NCI-H146 treated with DMSO at 0.1 percent for 48 hours (cell line): ENCODE results near the gene C20orf204.
A peak's percentile ranks its signal among the peaks of the same experiment; 100 is the strongest.

Source experiments
- DNase-seq: peaks from one replicate; lab custom pipeline; 2025; ENCODE audit not compliant: unreplicated experiment; lab: John Stamatoyannopoulos, UW

The C20orf204 gene

DNA sequence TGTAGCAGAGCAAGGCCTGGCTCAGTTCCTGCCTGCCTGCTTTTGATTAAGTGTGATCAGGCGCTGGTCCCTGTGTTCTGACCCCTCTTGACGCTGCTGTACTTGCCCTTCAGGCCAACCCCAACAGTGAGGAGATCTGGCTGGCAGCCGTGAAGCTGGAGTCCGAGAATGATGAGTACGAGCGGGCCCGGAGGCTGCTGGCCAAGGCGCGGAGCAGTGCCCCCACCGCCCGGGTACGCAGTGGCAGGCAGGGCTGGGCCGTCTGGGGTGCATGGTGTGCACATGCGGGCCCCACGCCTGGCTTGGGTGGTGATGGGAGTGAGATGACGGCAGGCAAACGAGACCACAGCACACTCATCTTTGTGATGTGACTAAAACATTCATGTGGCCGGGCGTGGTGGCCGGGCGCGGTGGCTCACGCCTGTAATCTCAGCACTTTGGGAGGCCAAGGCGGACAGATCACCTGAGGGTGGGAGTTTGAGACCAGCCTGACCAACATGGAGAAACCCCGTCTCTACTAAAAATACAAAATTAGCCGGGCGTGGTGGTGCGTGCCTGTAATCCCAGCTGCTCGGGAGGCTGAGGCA, 10.1 kb upstream of the C20orf204 start:
- DNase-seq: no peak

DNA sequence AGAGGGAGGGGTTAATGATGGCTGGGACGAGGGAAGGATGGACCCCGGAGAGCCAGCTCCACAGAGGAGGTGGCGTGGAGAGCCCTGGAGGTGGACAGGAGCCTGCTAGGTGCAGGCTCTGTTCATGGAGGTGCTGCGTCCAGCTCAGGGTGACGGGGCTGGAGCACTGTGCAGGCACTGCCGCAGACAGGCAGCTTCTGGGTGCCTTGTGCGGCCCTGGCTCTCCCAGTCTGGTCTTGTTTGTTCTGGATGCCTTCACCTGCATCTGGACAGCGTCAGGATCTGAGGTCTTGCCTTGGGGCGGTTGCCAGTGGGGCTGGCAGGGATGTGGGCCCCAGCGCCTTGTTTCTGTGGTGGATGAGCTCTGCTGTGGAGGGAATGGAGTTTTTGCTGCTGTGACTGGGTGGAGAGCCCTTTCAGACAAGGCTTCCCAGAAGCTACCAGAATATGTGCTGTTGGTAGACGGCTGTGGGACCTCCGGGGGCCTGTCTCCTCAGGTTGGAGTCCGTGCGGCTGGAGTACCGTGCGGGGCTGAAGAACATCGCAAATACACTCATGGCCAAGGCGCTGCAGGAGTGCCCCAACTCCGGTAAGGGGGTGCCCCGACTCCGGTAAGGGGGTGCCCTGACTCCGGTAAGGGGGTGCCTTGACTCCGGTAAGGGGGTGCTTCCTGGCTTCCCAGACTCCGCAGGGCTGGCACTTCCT, 7.8 kb upstream of the C20orf204 start:
- no peak for DNase-seq

DNA sequence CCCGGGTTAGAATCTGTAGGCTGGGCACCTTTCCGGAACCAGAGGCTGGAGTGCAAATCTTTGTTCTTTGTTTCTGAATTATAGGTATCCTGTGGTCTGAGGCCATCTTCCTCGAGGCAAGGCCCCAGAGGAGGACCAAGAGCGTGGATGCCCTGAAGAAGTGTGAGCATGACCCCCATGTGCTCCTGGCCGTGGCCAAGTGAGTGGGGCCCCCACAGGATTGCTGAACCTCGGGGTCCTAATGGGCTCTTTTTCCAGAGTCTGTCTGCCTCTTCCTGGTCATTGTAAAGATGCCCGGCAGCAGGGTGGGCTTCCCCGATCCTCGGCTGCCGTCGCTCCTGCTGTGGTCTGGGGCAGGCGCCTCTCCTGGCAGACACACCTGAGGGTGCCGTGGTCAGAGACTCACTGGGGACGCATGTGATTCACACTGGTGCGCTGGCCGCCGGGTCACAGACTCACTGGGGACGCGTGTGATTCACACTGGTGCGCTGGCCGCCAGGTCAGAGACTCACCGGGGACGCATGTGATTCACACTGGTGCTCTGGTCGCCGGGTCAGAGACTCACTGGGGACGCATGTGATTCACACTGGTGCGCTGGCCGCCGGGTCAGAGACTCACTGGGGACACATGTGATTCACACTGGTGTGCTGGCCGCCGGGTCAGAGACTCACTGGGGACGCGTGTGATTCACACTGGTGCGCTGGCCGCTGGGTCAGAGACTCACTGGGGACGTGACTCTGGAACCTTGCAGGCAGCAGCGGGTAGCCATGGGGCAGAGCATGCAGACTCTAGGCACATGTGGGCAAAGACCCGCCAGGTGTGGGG, 6.5 kb upstream of the C20orf204 start:
- DNase-seq: no peak

DNA sequence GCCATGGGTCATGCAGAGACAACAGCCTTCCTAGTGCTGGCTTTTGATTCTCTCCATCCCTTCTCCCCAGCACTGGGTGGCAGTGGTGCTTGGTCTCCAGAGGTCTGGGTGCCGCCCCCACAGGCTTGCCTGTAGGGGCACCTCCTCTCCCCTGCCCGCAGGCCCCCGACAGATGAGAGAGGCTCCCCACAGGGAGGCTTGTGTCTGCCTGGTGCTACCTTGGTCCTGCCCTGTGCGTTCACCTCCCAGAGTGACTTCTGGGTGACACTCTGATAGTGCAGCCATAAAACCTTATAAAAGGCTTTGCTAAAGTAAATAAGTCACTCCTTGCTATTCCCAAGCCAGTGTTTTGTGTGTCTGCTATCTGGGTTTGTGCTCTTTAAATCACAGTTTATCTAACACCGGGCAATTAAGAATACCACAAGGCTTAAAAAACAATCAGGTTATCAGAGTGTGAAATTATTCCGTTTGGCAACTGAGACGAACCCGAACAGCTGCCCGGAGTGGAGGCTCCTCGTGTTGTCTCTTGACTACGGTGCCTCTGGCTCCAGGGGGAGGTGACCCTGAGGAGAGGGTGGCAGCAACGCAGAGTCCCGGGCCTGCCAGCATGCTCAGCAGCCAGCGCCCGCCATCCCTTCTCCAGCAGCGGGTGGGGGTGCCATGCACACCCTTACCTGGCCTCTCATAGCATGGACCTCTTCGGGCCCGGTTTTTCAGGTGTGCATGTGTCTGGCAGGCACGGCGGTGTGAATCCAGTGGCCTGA, 5.4 kb upstream of the C20orf204 start:
- DNase-seq: no peak

DNA sequence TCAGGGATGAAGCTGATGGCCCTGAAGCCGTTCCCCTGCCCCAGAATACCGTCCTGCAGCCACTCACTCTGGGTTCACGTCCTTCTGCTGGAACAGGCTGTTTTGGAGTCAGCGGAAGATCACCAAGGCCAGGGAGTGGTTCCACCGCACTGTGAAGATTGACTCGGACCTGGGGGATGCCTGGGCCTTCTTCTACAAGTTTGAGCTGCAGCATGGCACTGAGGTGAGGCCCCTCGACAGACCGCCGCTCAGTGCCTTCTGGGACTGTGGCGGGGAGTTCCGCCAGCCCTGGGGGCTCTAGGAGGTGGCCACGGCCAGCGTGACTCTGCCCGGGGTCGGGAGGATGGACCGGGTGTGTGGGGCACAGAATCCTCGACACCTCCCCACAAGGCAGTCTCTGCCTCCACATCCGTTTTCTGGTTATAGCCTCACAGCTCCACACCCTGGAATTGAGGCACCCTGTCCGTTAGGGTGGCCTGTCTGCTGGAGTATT, 4.1 kb upstream of the C20orf204 start:
- DNase-seq: no peak

DNA sequence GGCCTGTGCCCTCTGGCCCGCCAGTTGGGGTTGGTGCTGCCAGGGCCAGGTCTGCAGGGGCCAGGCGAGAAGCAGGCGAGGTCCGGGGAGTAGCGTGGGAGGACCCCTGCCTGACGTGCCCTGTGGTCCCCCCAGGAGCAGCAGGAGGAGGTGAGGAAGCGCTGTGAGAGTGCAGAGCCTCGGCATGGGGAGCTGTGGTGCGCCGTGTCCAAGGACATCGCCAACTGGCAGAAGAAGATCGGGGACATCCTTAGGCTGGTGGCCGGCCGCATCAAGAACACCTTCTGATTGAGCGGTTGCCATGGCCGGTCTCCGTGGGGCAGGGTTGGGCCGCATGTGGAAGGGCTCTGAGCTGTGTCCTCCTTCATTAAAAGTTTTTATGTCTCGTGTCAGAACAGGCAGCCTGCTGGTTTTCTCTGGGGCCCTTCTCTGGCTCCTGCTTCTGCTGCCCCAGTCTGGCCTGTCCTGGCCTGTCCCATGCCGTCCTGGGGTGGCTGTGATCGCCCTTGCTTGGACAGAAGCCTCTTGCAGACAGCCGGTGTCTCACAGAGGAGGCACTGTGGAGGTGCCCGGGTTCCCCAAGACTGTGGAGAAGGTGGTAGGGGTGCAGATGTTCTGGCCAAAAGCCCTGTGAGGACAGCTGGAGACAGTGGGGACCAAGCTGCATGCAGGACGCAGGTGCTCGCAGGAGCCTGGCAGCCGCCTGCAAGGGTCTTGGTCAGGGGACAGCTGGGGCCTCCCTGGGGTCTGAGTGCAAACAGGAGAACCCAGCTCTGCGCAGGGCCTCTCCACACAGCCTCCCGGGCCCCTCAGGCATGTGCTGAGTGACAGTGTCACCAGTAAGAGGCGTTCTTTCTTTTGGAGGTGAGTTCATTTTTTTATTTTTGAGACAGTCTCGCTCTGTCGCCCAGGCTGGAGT, 3.0 kb upstream of the C20orf204 start:
- no peak for DNase-seq

DNA sequence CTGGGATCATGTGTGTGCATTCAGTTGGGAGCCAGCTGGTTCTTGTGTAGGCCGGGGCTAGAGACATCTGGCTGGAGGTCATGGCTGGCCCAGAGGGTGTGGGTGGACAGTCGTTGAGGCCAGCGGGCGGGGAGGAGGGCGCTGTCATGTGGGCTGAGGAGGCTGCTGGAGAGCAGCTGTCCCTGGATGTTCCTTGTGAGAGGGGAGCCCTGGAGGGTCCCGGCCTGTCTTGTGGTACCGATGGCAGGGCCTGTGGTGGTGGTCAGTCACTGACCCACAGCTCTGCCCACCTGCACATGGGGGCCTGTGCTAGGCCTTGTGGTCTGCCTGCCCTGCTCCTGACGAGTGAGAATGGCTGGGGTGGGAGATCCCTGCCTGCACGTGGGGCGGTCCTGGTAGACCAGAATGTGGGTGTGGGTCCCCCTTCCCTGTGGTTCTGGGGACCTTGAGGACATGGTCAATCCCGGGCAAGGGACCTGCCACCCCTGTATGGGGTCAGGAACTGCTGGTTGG, 1.9 kb upstream of the C20orf204 start:
- DNase-seq: no peak

DNA sequence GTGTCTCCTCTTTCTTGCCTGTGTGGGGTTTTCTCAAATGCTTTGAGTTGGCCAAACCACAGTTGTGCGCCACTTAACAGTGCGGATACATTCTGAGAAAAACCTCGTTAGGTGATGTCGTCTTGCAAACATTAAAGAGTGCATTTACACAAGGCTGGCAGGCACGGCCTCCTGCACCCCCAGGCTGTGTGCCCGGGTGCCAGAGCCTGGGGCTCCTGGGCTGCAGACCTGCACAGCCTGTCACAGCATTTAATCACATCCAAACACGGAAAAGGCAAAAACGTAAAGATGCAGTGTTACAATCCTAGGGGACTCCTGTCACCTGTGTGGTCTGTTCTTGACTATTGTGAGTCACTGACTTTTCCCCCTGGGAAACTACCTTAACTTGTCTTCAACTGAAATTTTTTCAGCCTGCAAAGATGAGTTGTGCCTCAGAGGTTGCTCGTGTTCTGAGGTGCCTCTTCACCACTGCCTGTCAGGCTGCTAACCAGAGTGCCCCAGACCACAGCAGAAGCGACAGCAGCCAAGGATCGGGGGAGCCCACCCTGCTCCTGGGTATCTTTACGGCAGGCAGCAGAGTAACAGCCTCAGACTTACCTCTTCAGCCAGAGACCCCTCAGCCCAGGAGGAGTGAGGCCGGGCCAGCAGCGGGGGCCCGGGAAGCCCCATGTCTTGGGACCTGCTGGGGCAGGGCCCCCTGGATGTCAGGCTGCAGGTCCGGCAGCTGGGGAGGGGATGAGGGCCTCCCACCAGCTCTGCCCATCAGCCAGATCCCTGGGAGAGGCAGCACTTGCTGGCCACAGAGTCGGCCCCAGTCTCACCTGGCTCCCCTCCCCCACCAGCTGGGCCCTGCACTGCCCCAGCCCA, 683 bp upstream of the C20orf204 start:
- no peak for DNase-seq

DNA sequence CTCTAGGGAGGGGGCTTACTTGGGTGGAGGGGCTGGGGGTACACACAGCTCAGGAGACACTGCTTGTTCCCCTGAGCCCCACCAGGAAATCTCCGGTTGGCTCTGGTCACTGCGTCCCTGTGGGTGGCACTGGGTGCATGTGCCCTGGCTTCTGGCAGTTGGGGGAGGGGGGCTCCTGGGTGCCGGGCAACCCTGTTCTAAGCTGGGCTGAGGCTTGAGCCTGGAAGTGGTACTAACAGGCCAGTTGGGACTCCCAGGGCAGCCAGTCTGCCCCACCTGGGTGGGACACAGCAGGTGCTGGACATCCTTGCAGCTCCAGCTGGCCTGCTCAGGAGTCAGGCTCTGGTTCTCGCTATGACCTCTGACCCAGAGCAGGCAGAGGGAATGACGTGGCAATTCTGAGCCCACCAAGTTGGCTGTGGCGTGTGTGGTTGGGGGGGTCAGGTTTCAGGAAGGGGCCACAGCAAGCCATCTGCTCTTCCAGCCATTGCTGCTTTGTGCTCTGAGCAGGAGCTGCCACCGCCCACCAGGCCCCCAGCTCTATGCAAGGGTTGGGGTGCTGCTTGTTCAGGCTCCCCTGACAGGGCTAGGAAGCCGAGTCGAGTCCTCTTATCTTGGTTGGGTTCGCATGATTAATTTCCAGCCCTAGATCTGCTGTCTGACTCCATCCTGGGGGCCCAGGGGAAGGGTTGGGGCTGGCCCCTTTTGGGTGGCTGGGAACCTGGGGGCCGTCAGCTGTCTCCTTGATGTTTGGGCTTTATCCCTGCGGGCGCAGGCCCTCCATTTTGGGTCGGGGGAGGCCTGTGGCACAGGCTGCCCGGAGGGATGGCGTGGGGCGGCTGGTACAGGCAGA, 590 bp downstream of the C20orf204 start:
- DNase-seq: no peak

DNA sequence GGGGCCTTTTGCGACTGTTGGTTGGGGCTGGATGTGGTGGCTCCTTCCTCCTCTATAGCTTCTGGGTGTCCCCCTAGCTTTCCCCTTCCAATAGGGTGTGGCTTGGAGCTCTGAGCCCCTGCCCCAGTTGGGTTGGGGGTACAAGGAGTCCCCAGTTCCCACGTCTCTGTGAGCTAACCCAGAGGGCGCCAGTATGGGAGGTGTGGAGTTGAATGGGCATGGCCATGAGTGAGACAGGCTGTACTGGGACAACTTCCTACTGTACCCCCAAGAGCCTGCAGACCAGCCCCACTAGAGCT, 1.2 kb downstream of the C20orf204 start:
- no peak for DNase-seq

DNA sequence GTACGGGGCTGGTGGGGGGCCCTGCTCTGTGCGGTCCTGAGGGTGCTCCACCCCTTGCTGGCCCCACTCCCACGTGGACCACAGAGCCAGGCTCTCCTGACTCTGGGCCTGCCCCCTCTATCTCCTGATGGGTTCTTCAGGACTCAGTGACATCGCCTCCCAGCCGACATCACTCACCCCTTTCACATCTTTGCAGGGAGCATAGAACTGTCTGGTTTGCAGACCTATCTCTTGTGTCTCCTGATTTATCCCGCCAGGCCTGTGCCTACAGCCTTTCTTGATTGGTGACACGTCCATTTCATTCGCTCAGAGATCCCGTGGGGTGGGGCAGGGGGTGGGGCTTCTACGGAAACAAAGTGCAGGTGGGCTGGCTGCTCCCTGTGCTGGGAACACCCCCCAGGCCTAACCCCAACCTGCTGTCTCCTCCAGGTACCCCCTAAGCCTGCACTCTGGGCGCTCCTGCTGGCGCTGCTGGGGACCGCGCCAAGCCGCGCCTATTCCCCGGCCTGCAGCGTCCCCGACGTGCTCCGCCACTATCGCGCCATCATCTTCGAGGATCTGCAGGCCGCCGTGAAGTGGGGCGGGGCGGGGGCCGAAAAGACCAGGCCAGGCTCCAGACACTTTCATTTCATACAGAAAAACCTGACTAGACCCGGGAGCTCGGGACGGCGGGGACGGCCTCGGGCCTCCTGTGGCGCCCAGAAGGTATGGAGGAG, 1.7 kb downstream of the C20orf204 start:
- DNase-seq: no peak

DNA sequence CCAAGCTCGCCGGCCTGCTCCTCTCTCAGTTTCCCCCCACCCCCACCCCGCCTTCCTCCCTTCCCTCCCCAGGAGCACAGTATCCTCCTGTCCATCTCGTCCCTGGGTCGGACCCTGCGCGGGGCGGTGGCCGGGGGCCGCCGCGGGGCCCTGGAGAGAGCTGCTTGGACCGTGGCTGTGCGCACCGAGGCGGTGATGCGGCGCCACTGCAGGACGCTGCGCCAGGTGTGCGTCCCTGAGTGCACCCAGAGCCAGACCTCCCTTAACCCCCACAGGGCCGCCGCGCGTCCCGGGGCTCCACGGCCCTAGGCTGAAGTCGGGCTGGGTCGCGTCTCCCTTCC, 2.2 kb downstream of the C20orf204 start:
- DNase-seq: peak; percentile 37

DNA sequence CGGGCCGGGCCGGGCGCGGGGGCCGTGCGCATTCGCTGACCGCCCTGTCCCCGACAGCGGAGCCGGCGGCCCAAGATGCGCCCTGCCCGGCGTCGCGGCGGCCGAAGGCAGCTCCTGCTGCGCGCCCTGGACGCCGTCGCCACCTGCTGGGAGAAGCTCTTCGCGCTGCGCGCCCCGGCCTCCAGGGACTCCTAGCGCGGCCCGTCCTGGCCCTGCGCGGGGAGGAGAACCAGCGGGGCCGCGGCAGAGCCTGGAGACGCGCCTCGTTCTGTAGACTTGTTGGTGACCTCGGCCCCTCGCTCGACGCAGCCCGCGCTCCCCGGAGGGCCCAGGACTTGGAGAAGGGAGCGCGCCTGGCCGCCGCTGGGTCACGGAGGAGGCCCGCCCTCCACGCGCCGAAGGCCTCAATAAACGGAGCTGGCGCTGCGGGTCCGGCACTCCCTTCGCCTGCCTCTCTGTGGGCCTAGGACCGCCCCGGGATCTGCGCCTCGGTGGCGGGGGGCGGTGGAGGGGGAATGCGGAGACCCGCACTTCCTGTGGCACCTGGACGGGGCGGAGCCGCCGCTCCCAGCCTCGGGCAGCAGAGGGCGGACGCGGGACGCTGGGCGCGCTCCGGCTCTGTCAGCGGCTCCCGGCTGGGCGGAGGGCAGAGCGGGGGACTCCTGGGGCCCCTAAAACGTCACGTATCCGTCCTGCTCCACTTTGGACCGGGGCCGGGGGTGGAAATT, 2.7 kb downstream of the C20orf204 start:
- DNase-seq: peak; percentile 53

DNA sequence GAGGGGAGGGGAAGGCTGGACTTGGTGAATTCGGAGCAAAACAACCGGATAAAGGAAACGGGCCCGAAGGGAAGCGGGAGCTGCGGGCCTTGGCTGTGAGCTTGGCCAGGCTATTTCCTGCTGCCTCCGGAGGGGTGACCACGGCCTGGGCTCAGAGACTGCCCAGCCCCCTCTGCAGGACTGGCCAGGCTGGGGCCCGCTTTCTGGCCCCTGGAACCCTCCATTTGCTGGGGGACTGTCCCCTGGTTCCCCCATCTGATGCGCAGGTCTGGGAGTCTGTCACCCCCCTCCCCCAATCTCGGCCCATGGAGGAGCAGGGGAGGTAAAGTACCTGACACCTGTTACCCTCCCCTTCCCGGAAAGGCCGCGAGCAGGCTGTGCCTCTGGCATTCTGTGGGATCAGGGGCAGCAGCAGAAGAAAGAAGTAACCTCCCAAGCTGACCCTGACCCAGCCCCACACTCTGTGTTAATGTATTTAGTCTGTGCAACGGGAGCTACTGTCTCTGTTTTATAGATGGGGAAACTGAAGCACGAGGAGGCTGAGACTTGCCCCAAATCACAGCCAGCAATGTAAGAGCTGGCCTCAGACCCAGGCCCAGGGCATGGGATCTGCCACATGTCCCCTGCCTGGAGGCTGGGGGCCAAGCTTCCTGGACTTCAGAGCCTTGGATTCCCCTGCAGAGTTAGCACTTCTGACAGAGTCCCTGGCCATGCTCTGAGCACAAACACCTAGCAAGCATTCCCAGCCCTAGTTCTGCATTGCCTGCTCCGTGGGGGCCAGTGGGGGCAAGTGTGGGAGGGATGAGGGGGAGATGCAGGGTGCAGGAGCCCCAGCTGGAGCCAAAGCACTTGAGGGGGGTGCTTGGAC, 3.5 kb downstream of the C20orf204 start:
- DNase-seq: no peak

DNA sequence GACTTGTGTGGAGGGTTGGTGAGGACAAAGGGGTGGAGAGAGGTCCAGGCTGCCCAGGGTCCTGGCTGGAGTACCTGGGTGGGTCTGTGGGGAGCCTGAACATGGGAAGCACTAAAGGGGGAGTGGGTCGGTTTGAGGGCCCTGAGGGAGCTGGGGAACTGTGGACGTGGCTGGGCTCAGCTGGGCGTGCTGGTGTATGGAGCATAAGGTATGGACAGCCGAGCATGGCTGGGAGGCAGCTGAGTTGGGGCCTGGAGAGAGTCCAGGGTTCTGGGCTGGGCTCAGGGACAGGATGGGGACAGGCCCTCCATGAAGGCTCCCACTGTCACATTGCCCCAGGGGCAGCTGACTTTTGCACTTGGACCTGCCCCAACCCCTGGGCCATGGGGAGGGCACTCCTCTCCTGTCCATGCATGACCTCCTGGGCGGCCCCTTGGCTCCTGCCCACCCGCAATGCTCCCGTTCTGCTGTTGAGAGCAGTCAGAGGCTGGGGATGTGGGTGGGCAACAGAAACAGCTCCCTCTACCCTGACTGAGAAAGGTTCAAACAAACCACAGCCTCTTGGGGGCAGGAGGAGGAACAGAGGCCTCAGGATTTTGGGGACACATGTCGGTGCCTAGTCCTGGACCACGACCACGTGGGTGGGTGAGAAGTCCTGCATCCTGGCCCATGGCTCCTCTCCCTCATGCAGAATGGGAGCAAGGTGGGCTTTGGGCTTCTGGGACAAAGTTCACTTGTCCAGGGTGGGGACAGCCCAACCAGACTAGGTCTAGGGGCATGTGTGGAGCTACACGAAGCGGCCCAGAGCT, 4.5 kb downstream of the C20orf204 start:
- no peak for DNase-seq
